22Rv1 (cell line): ENCODE results near the gene GOLPH3L.

Source experiments
- CTCF ChIP-seq: fragments of 450-650 bp; IDR thresholded peaks from 2 replicates; pipeline ENCODE4 v1.5.1; 2017; ENCODE audit warnings: mild to moderate bottlenecking
- ZFX ChIP-seq: fragments of 450-650 bp; IDR thresholded peaks from 2 replicates; pipeline ENCODE4 v1.6.1; 2017; ENCODE audit warnings: antibody characterized with exemption, borderline replicate concordance

- no peak for TF ChIP-seq CTCF
- TF ChIP-seq ZFX = no peak
Measured at GRCh38 chr1:150620919-150621318, 76.0 kb downstream of the GOLPH3L start.
